ENCODE data around the gene WASF3.

WASF3 gene

GRCh38 chr13:26563713-26564112 lies 6.2 kb downstream of the WASF3 start:
- H3K23ac ChIP-seq (ENCODE audit: low read depth, low read length, poor library complexity) = no peak overlapping the region
- H3K27ac ChIP-seq (replicated peaks; ENCODE audit: low read length) = no peak overlapping the region
- H3K4ac ChIP-seq (ENCODE audit: low read length) = no peak overlapping the region
- H2AFZ ChIP-seq (ENCODE audit: low read length) = no peak overlapping the region
- DNase-seq (ENCODE audit: low spot score) = no peak
- H3K4me2 ChIP-seq (ENCODE audit: insufficient read depth, low read length, poor library complexity, severe bottlenecking) = no peak overlapping the region
- H3K18ac ChIP-seq (ENCODE audit: low read length) = no peak overlapping the region
- peaks cover 6% of the 10 kb centered on the region for H3K79me1 ChIP-seq (ENCODE audit: low read depth, low read length)
- no peak overlapping the region for H2BK5ac ChIP-seq (ENCODE audit: low read length)
- H2BK120ac ChIP-seq (ENCODE audit: low read depth, low read length) = no peak overlapping the region
- no peak overlapping the region for H3K9ac ChIP-seq (ENCODE audit: low read depth, low read length, poor library complexity)
- no peak overlapping the region for H4K8ac ChIP-seq (ENCODE audit: low read depth, low read length)
- H3K27me3 ChIP-seq (ENCODE audit: control insufficient read depth in 3 of 3, insufficient read depth in 3 of 3, low read depth in 1 of 3, low read length in 3 of 3) = no peaks in the 10 kb centered on the region
- H2AK5ac ChIP-seq (ENCODE audit: low read depth, low read length) = no peak overlapping the region
- no peak overlapping the region for H3K14ac ChIP-seq (ENCODE audit: low read length)
- peaks cover 21 to 27% of the 10 kb centered on the region in 2 donors for H3K4me1 ChIP-seq (ENCODE audit: control insufficient read depth in 2 of 2, insufficient read depth in 1 of 2, low read depth in 1 of 2, low read length in 2 of 2)
- no peak overlapping the region for H4K91ac ChIP-seq (ENCODE audit: low read depth, low read length, poor library complexity)
- peaks cover 0 to 4% of the 10 kb centered on the region in 2 donors for H3K9me3 ChIP-seq (replicated peaks in 1 of 2; ENCODE audit: control insufficient read depth in 2 of 2, insufficient read depth in 1 of 2, low read depth in 1 of 2, low read length in 2 of 2)
- no peak overlapping the region for H3K4me3 ChIP-seq (ENCODE audit: low read length in 2 of 2)
- no peak overlapping the region for H2BK12ac ChIP-seq (ENCODE audit: low read length)
- H3K36me3 ChIP-seq (replicated peaks in 1 of 2; ENCODE audit: control insufficient read depth in 2 of 2, insufficient read depth in 2 of 2, low read length in 2 of 2) = no peaks in the 10 kb centered on the region
- H2BK15ac ChIP-seq (ENCODE audit: low read length) = no peak overlapping the region

- H3K23ac ChIP-seq (ENCODE audit: low read depth, low read length, poor library complexity) = no peak overlapping the region
- H3K79me1 ChIP-seq (ENCODE audit: low read depth, low read length) = peaks cover 9% of the 10 kb centered on the region
- no peak overlapping the region for H2BK5ac ChIP-seq (ENCODE audit: low read length)
- no peak overlapping the region for H2BK12ac ChIP-seq (ENCODE audit: low read length)
- peaks cover 0 to 1% of the 10 kb centered on the region in 2 donors for H3K4me1 ChIP-seq (ENCODE audit: control insufficient read depth in 2 of 2, insufficient read depth in 1 of 2, low read depth in 1 of 2, low read length in 2 of 2)
- no peak overlapping the region for H4K8ac ChIP-seq (ENCODE audit: low read depth, low read length)
- WGBS, 2 donors (ENCODE audit: extremely low coverage in 2 of 2, insufficient read length in 2 of 2, insufficient replicate concordance in 1 of 2) = no CpG with 5 or more reads among the region's 2 CpGs
- H4K91ac ChIP-seq (ENCODE audit: low read depth, low read length, poor library complexity) = no peak overlapping the region
- H3K9me3 ChIP-seq (replicated peaks in 1 of 2; ENCODE audit: control insufficient read depth in 2 of 2, insufficient read depth in 1 of 2, low read depth in 1 of 2, low read length in 2 of 2) = peaks cover 3 to 4% of the 10 kb centered on the region in 2 donors
- H3K4ac ChIP-seq (ENCODE audit: low read length) = no peak overlapping the region
- no peaks in the 10 kb centered on the region for H3K27me3 ChIP-seq (ENCODE audit: control insufficient read depth in 3 of 3, insufficient read depth in 3 of 3, low read depth in 1 of 3, low read length in 3 of 3)
- no peak overlapping the region for H2BK15ac ChIP-seq (ENCODE audit: low read length)
- no peak overlapping the region for H2AK5ac ChIP-seq (ENCODE audit: low read depth, low read length)
- H3K36me3 ChIP-seq (replicated peaks in 1 of 2; ENCODE audit: control insufficient read depth in 2 of 2, insufficient read depth in 2 of 2, low read length in 2 of 2) = no peaks in the 10 kb centered on the region
- H3K9ac ChIP-seq (ENCODE audit: low read depth, low read length, poor library complexity) = no peak overlapping the region
- H2AFZ ChIP-seq (ENCODE audit: low read length) = no peak overlapping the region
- no peak overlapping the region for H3K4me2 ChIP-seq (ENCODE audit: insufficient read depth, low read length, poor library complexity, severe bottlenecking)
- H3K14ac ChIP-seq (ENCODE audit: low read length) = no peak overlapping the region
- no peak overlapping the region for H2BK120ac ChIP-seq (ENCODE audit: low read depth, low read length)
- H3K27ac ChIP-seq (replicated peaks; ENCODE audit: low read length) = no peak overlapping the region
- no peak for DNase-seq (ENCODE audit: low spot score)
- H3K4me3 ChIP-seq (ENCODE audit: low read length in 2 of 2) = no peak overlapping the region
- no peak overlapping the region for H3K18ac ChIP-seq (ENCODE audit: low read length)
Measured at GRCh38 chr13:26568132-26568815, 10.8 kb downstream of the WASF3 start.

- H2BK12ac ChIP-seq (ENCODE audit: low read length) = no peak overlapping the region
- WGBS, 2 donors (ENCODE audit: extremely low coverage in 2 of 2, insufficient read length in 2 of 2, insufficient replicate concordance in 1 of 2) = no CpG with 5 or more reads among the region's 3 CpGs
Measured at GRCh38 chr13:26571518-26571917, 14.0 kb downstream of the WASF3 start.

DNA sequence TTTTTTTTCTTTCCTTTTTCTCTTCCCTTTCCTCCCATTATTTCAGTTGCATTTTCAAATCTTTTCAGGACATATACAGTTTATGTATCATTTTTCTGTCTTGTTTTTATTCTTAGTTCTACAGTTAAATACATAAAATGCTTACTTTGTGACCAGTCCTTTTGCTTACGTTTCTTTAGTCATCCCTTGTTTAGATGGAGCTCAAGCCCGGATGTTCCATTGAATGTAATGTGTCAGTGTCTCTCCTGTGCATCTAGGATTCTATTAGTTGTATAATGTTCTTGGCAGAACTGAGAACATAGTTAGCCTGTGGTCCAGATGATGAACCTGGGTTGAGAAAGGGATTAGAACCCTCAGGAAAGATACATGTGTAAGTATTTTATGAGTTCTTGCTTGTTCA lies 17.8 kb downstream of the WASF3 start:
- Histone ChIP-seq H2AFZ (ENCODE audit: low read length) (no peak overlapping the region), H3K4ac (ENCODE audit: low read length) (no peak overlapping the region), H2BK15ac (ENCODE audit: low read length) (no peak overlapping the region), H2BK5ac (ENCODE audit: low read length) (no peak overlapping the region), H3K18ac (ENCODE audit: low read length) (no peak overlapping the region), H3K9ac (ENCODE audit: low read depth, low read length, poor library complexity) (no peak overlapping the region), H3K14ac (ENCODE audit: low read length) (no peak overlapping the region), H2BK120ac (ENCODE audit: low read depth, low read length) (no peak overlapping the region), H3K27me3 (ENCODE audit: control insufficient read depth in 3 of 3, insufficient read depth in 3 of 3, low read depth in 1 of 3, low read length in 3 of 3) (no peaks in the 10 kb centered on the region), H4K91ac (ENCODE audit: low read depth, low read length, poor library complexity) (no peak overlapping the region), H3K79me1 (ENCODE audit: low read depth, low read length) (peaks cover 3% of the 10 kb centered on the region), H2AK5ac (ENCODE audit: low read depth, low read length) (no peak overlapping the region), H3K36me3 (replicated peaks in 1 of 2; ENCODE audit: control insufficient read depth in 2 of 2, insufficient read depth in 2 of 2, low read length in 2 of 2) (peaks cover 4 to 6% of the 10 kb centered on the region in 2 donors), H3K4me2 (ENCODE audit: insufficient read depth, low read length, poor library complexity, severe bottlenecking) (no peak overlapping the region), H3K4me1 (ENCODE audit: control insufficient read depth in 2 of 2, insufficient read depth in 1 of 2, low read depth in 1 of 2, low read length in 2 of 2) (no peaks in the 10 kb centered on the region), H4K8ac (ENCODE audit: low read depth, low read length) (no peak overlapping the region), H3K27ac (replicated peaks; ENCODE audit: low read length) (no peak overlapping the region), H3K4me3 (ENCODE audit: low read length in 2 of 2) (no peak overlapping the region), H3K9me3 (replicated peaks in 1 of 2; ENCODE audit: control insufficient read depth in 2 of 2, insufficient read depth in 1 of 2, low read depth in 1 of 2, low read length in 2 of 2) (peaks cover 7 to 31% of the 10 kb centered on the region in 2 donors), H3K23ac (ENCODE audit: low read depth, low read length, poor library complexity) (no peak overlapping the region), H2BK12ac (ENCODE audit: low read length) (no peak overlapping the region)
- no CpG with 5 or more reads among the region's 2 CpGs for WGBS, 2 donors (ENCODE audit: extremely low coverage in 2 of 2, insufficient read length in 2 of 2, insufficient replicate concordance in 1 of 2)
- DNase-seq (ENCODE audit: low spot score) = no peak

More at GRCh38 chr13:26571518-26571917, 14.0 kb downstream of the WASF3 start:
- Histone ChIP-seq H3K9me3 (replicated peaks in 1 of 2; ENCODE audit: control insufficient read depth in 2 of 2, insufficient read depth in 1 of 2, low read depth in 1 of 2, low read length in 2 of 2) (peaks cover 7 to 24% of the 10 kb centered on the region in 2 donors), H3K23ac (ENCODE audit: low read depth, low read length, poor library complexity) (no peak overlapping the region), H3K36me3 (replicated peaks in 1 of 2; ENCODE audit: control insufficient read depth in 2 of 2, insufficient read depth in 2 of 2, low read length in 2 of 2) (no peaks in the 10 kb centered on the region), H3K4me3 (ENCODE audit: low read length in 2 of 2) (no peak overlapping the region), H4K91ac (ENCODE audit: low read depth, low read length, poor library complexity) (no peak overlapping the region), H3K9ac (ENCODE audit: low read depth, low read length, poor library complexity) (no peak overlapping the region), H2AFZ (ENCODE audit: low read length) (no peak overlapping the region), H3K27me3 (ENCODE audit: control insufficient read depth in 3 of 3, insufficient read depth in 3 of 3, low read depth in 1 of 3, low read length in 3 of 3) (no peaks in the 10 kb centered on the region), H3K4me1 (ENCODE audit: control insufficient read depth in 2 of 2, insufficient read depth in 1 of 2, low read depth in 1 of 2, low read length in 2 of 2) (no peaks in the 10 kb centered on the region), H3K79me1 (ENCODE audit: low read depth, low read length) (peaks cover 8% of the 10 kb centered on the region), H3K14ac (ENCODE audit: low read length) (no peak overlapping the region), H2BK5ac (ENCODE audit: low read length) (no peak overlapping the region), H3K4ac (ENCODE audit: low read length) (no peak overlapping the region), H3K27ac (replicated peaks; ENCODE audit: low read length) (no peak overlapping the region), H3K4me2 (ENCODE audit: insufficient read depth, low read length, poor library complexity, severe bottlenecking) (no peak overlapping the region), H2BK15ac (ENCODE audit: low read length) (no peak overlapping the region), H2AK5ac (ENCODE audit: low read depth, low read length) (no peak overlapping the region), H3K18ac (ENCODE audit: low read length) (no peak overlapping the region), H2BK120ac (ENCODE audit: low read depth, low read length) (no peak overlapping the region), H4K8ac (ENCODE audit: low read depth, low read length) (no peak overlapping the region)
- DNase-seq (ENCODE audit: low spot score) = no peak

Measured in neuronal stem cell (in vitro differentiated cells).